Loucy (cell line): ENCODE results near the gene SIPA1L3.

Experiments
- EZH2phosphoT487 ChIP-seq: fragments of 200-600 bp; IDR thresholded peaks from 2 replicates; pipeline ENCODE4 v1.6.1; 2018; ENCODE audit warnings: antibody characterized with exemption, mild to moderate bottlenecking, moderate library complexity, borderline replicate concordance
- TF ChIP-seq, protein P1 (sequence below): fragments of 200-600 bp; sonication (generic); conservative IDR thresholded peaks from 2 replicates; pipeline ENCODE4 v1.5.1; 2014; ENCODE audit warnings: mild to moderate bottlenecking, antibody characterized with exemption, low read length

DNA sequence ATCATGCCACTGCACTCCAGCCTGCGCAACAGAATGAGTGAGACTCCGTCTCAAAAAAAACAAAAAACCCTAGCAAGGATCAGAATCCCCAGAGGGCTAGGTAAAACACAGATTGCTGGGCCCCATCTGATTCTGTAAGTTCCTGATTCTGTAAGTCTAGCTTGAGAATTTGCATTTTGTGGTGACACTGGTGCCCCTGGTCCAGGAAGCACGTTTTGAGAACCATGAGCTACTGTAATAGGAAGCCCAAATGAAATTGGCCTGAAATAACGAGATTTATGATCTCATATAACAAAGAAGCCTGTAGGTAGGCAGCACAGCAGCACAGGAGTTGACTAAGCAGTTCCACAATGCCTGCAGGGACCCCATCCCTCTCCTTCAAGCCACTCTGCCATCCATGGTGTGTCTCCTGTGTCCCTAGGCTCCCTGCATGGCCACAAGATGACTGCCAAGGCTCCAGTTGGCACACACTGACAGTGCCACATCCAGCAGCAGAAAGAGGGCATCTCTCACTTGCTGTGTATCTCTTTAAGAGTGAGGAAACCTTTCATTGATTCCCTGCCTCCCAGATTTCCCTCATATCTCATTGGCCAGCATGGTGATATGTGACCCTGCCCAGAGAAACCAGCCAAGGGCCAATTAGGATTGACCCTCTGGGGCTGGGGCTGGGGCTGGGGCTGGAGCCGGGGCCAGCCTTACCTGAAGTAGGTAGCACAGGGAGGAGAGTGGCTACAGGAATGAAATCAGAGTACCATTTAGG lies 21.7 kb downstream of the SIPA1L3 start:
- TF ChIP-seq, protein P1, sequence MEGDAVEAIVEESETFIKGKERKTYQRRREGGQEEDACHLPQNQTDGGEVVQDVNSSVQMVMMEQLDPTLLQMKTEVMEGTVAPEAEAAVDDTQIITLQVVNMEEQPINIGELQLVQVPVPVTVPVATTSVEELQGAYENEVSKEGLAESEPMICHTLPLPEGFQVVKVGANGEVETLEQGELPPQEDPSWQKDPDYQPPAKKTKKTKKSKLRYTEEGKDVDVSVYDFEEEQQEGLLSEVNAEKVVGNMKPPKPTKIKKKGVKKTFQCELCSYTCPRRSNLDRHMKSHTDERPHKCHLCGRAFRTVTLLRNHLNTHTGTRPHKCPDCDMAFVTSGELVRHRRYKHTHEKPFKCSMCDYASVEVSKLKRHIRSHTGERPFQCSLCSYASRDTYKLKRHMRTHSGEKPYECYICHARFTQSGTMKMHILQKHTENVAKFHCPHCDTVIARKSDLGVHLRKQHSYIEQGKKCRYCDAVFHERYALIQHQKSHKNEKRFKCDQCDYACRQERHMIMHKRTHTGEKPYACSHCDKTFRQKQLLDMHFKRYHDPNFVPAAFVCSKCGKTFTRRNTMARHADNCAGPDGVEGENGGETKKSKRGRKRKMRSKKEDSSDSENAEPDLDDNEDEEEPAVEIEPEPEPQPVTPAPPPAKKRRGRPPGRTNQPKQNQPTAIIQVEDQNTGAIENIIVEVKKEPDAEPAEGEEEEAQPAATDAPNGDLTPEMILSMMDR, result no peak
- no peak for TF ChIP-seq EZH2phosphoT487
